Measurements from ENCODE around the gene BTG1. TPM values are rescaled to one million over a fixed set of nuclear protein-coding genes. Genes with fewer than 3 reads are reported as not detected.
A peak's percentile ranks its signal among the peaks of the same experiment; 100 is the strongest.

The BTG1 gene
- polyA plus RNA-seq, 3 donors, result 189 to 242 (median 192) TPM

GRCh38 chr12:92164712-92165111, 19.1 kb upstream of the BTG1 start:
- Histone ChIP-seq H3K4me1 (ENCODE audit: control insufficient read depth in 1 of 2, insufficient read depth in 2 of 2, low read length in 2 of 2) (peaks cover 10 to 29% of the 10 kb centered on the region in 2 donors), H3K36me3 (replicated peaks in 1 of 2; ENCODE audit: control insufficient read depth in 1 of 2, insufficient read depth in 2 of 2, low read length in 2 of 2) (no peaks in the 10 kb centered on the region), H2AFZ (ENCODE audit: insufficient read depth, low read depth, low read length, poor library complexity, severe bottlenecking) (no peak overlapping the region), H3K9me3 (replicated peaks in 1 of 2; ENCODE audit: control insufficient read depth in 1 of 2, insufficient read depth in 1 of 2, low read length in 2 of 2) (no peaks in the 10 kb centered on the region), H4K20me1 (ENCODE audit: insufficient read depth, low read length) (no peaks in the 10 kb centered on the region), H3K4me3 (replicated peaks in 1 of 3; ENCODE audit: low read depth in 2 of 3, low read length in 3 of 3) (no peak overlapping the region), H3K27ac (ENCODE audit: low read depth in 1 of 2, low read length in 2 of 2) (no peak overlapping the region), H3K4me2 (replicated peaks; ENCODE audit: extremely low read depth, low read length, poor library complexity, severe bottlenecking) (no peak overlapping the region), H3K9ac (ENCODE audit: insufficient read depth, low read length, poor library complexity, severe bottlenecking) (no peak overlapping the region), H3K79me2 (ENCODE audit: insufficient read depth, low read length) (no peaks in the 10 kb centered on the region), H3K27me3 (ENCODE audit: control insufficient read depth in 2 of 2, insufficient read depth in 2 of 2, low read length in 2 of 2) (no peaks in the 10 kb centered on the region)
- TF ChIP-seq CTCF (IDR thresholded peaks at IDR 0.05), result no peak
- Mint-ChIP-seq H3K36me3 (no peaks in the 10 kb centered on the region), H3K4me1 (peaks cover 28% of the 10 kb centered on the region), H3K9me3 (peaks cover 0 to 2% (median 0%) of the 10 kb centered on the region in 7 donors), H3K27me3 (ENCODE audit: low read depth in 3 of 3) (no peaks in the 10 kb centered on the region), H3K4me3 (no peak overlapping the region), H3K27ac (no peak overlapping the region)
- WGBS (ENCODE audit: insufficient coverage), result no CpG with 5 or more reads among the region's 1 CpG
- DNase-seq, result no peak
- intact Hi-C loops (cut with micrococcal nuclease), result no loop called here

- Mint-ChIP-seq H3K36me3 (no peaks in the 10 kb centered on the region), H3K4me3 (no peak overlapping the region), H3K9me3 (peaks cover 0 to 2% (median 0%) of the 10 kb centered on the region in 7 donors), H3K4me1 (peaks cover 49% of the 10 kb centered on the region), H3K27ac (no peak overlapping the region), H3K27me3 (ENCODE audit: low read depth in 3 of 3) (no peaks in the 10 kb centered on the region)
- TF ChIP-seq CTCF (IDR thresholded peaks at IDR 0.05), result no peak
- Histone ChIP-seq H3K9ac (ENCODE audit: insufficient read depth, low read length, poor library complexity, severe bottlenecking) (no peak overlapping the region), H3K79me2 (ENCODE audit: insufficient read depth, low read length) (no peaks in the 10 kb centered on the region), H4K20me1 (ENCODE audit: insufficient read depth, low read length) (no peaks in the 10 kb centered on the region), H3K9me3 (replicated peaks in 1 of 2; ENCODE audit: control insufficient read depth in 1 of 2, insufficient read depth in 1 of 2, low read length in 2 of 2) (no peaks in the 10 kb centered on the region), H3K4me3 (replicated peaks in 1 of 3; ENCODE audit: low read depth in 2 of 3, low read length in 3 of 3) (no peak overlapping the region), H3K4me1 (ENCODE audit: control insufficient read depth in 1 of 2, insufficient read depth in 2 of 2, low read length in 2 of 2) (peaks cover 31 to 55% of the 10 kb centered on the region in 2 donors), H3K27me3 (ENCODE audit: control insufficient read depth in 2 of 2, insufficient read depth in 2 of 2, low read length in 2 of 2) (no peaks in the 10 kb centered on the region), H3K36me3 (replicated peaks in 1 of 2; ENCODE audit: control insufficient read depth in 1 of 2, insufficient read depth in 2 of 2, low read length in 2 of 2) (no peaks in the 10 kb centered on the region), H3K27ac (ENCODE audit: low read depth in 1 of 2, low read length in 2 of 2) (no peak overlapping the region), H3K4me2 (replicated peaks; ENCODE audit: extremely low read depth, low read length, poor library complexity, severe bottlenecking) (peak overlapping the region; percentile 23), H2AFZ (ENCODE audit: insufficient read depth, low read depth, low read length, poor library complexity, severe bottlenecking) (no peak overlapping the region)
- intact Hi-C loops (cut with micrococcal nuclease), result no loop called here
- DNase-seq, result peak in 2 of 3 donors; percentile 23 to 37
- no CpG with 5 or more reads among the region's 1 CpG for WGBS (ENCODE audit: insufficient coverage)
Observed at GRCh38 chr12:92162079-92162478, 16.4 kb upstream of the BTG1 start.

Data from CD14-positive monocyte (primary cell).